ENCODE measurements around the gene NAT8L.
"Not testable (repeated sequence)": the region's sequence is repeated elsewhere in the genome, so short reads cannot be mapped to it uniquely, and the experiment has no call there.

NAT8L gene

DNA sequence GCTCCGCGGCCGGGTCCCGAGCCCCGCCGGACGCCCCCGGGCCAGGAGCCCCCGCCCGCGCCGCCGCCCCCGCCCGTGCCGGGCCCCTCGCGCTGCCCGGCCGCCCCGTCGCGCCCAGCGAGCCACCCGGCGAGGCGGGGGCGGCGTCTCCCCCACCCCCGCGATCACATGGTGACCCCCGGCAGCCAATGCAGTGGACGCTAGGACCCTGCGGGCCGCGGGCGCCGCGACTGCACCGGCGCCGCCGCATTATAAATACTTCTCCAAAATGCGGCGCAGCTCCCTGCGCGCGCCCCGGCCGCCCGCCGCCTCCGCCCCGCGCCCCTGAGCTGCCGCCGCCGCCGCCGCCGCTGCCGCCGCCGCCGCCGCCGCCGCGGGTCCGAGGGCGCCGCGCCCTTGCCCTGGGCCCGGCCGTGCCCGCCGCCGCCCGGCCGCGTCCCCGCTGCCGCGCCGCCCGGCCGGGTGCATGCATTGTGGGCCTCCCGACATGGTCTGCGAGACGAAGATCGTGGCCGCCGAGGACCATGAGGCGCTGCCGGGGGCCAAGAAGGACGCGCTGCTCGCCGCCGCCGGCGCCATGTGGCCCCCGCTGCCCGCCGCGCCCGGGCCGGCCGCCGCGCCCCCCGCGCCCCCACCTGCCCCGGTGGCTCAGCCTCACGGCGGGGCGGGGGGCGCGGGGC, at the start of gene NAT8L:
Gene NAT8L (plus strand): TSS at position 282 of the 680 bp plus-strand sequence. CDS start 185 bp downstream, at position 467.
- H3K27me3 ChIP-seq (ENCODE audit: insufficient read depth, poor library complexity, severe bottlenecking): peaks cover 32% of the 10 kb centered on the region
- H3K27ac ChIP-seq (ENCODE audit: poor library complexity, severe bottlenecking): no peak within 1 kb of the TSS
- DNase-seq (ENCODE audit: low spot score) (no peak), ATAC-seq (ENCODE audit: low read depth) (no peak)
- H3K36me3 ChIP-seq (ENCODE audit: low read depth): no peaks in the 10 kb centered on the region
- TF ChIP-seq, protein P1, sequence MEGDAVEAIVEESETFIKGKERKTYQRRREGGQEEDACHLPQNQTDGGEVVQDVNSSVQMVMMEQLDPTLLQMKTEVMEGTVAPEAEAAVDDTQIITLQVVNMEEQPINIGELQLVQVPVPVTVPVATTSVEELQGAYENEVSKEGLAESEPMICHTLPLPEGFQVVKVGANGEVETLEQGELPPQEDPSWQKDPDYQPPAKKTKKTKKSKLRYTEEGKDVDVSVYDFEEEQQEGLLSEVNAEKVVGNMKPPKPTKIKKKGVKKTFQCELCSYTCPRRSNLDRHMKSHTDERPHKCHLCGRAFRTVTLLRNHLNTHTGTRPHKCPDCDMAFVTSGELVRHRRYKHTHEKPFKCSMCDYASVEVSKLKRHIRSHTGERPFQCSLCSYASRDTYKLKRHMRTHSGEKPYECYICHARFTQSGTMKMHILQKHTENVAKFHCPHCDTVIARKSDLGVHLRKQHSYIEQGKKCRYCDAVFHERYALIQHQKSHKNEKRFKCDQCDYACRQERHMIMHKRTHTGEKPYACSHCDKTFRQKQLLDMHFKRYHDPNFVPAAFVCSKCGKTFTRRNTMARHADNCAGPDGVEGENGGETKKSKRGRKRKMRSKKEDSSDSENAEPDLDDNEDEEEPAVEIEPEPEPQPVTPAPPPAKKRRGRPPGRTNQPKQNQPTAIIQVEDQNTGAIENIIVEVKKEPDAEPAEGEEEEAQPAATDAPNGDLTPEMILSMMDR (IDR thresholded peaks at IDR 0.05; ENCODE audit: poor library complexity, severe bottlenecking): no peak
- peak within 1 kb of the TSS; percentile 28 for H3K4me3 ChIP-seq (ENCODE audit: severe bottlenecking)
- no peaks in the 10 kb centered on the region for H3K4me1 ChIP-seq (ENCODE audit: insufficient read depth, poor library complexity, severe bottlenecking)
- no peaks in the 10 kb centered on the region for H3K9me3 ChIP-seq (ENCODE audit: severe bottlenecking)

DNA sequence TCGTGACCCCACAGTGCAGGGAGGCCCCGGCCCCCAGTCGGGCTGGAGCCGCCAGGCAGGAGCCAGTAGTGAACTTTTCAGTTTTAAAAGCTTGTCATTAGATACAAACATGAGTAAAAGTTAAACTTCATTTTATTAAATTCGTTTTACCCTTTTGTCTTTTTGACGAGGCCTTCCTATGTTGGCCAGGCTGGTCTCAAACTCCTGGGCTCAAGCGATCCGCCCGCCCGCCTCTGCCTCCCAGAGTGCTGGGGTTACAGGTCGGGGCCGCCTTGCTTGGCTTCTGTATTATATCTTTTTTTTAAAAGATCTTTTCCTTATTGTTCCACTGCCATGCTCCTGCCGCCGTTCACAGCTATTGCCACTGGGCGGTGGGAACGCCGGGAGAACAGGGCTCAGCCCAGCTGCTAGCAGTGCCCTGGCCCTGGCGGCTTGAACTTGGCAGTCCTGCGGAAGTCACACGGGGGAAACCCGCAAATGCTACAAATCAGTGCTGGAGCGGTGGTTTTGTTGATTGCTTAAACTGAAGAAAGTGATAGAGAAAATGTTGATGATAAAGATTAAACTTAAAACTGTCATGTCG, 49.4 kb upstream of the NAT8L start:
- TF ChIP-seq, protein P1 (IDR thresholded peaks at IDR 0.05; ENCODE audit: poor library complexity, severe bottlenecking): peak; percentile 27
- Histone ChIP-seq H3K27me3 (ENCODE audit: insufficient read depth, poor library complexity, severe bottlenecking) (no peaks in the 10 kb centered on the region), H3K4me1 (ENCODE audit: insufficient read depth, poor library complexity, severe bottlenecking) (peaks cover 3% of the 10 kb centered on the region), H3K9me3 (ENCODE audit: severe bottlenecking) (no peaks in the 10 kb centered on the region), H3K27ac (ENCODE audit: poor library complexity, severe bottlenecking) (peak overlapping the region; percentile 72), H3K4me3 (ENCODE audit: severe bottlenecking) (peak overlapping the region; percentile 64), H3K36me3 (ENCODE audit: low read depth) (peaks cover 30% of the 10 kb centered on the region)
- DNase-seq (ENCODE audit: low spot score): no peak
- ATAC-seq (ENCODE audit: low read depth): peak; percentile 61

DNA sequence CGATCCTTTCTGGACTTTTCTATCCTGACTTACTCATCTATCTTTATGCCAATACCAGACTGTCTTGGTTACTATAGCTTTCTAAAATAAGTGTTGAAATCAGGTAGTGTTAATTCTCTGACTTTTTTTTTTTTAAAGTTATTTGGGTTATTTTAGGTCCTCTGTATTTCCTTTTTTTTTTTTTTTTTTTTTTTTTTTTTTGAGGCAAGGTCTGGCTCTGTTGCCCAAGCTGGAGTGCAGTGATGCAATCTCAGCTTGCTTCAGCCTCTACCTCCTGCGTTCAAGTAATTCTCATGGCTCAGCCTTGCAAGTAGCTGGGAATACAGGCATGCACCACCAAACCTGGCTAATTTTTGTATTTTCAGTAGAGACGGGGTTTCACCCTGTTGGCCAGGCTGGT, 47.5 kb upstream of the NAT8L start:
- no peak overlapping the region for H3K27ac ChIP-seq (ENCODE audit: poor library complexity, severe bottlenecking)
- H3K27me3 ChIP-seq (ENCODE audit: insufficient read depth, poor library complexity, severe bottlenecking): no peaks in the 10 kb centered on the region
- H3K9me3 ChIP-seq (ENCODE audit: severe bottlenecking): no peaks in the 10 kb centered on the region
- ATAC-seq (ENCODE audit: low read depth) (no peak), DNase-seq (ENCODE audit: low spot score) (no peak)
- TF ChIP-seq, protein P1 (IDR thresholded peaks at IDR 0.05; ENCODE audit: poor library complexity, severe bottlenecking): no peak
- peaks cover 3% of the 10 kb centered on the region for H3K4me1 ChIP-seq (ENCODE audit: insufficient read depth, poor library complexity, severe bottlenecking)
- H3K36me3 ChIP-seq (ENCODE audit: low read depth): peaks cover 12% of the 10 kb centered on the region
- no peak overlapping the region for H3K4me3 ChIP-seq (ENCODE audit: severe bottlenecking)

DNA sequence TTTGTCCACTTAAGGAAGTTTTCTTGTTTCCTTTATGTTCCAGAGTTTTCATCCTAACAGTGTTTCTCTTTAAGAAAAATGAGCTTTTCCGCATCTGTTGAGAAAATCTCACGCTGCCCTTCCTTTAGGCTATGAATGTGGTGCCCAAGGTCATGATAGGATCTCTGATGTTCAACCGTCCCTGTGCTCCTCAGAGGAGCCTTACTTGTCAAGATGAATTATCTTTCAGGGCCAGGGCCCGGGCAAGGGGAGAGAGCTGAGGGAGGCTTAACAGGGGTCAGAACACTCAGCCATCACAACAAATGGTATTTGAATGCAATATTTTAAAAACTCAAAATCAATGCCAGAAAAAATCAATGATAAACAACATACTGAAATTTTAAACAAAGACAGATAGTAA, 44.1 kb upstream of the NAT8L start:
- TF ChIP-seq, protein P1 (IDR thresholded peaks at IDR 0.05; ENCODE audit: poor library complexity, severe bottlenecking): no peak
- no peaks in the 10 kb centered on the region for H3K9me3 ChIP-seq (ENCODE audit: severe bottlenecking)
- H3K4me3 ChIP-seq (ENCODE audit: severe bottlenecking): no peak overlapping the region
- ATAC-seq (ENCODE audit: low read depth) (no peak), DNase-seq (ENCODE audit: low spot score) (no peak)
- no peak overlapping the region for H3K27ac ChIP-seq (ENCODE audit: poor library complexity, severe bottlenecking)
- H3K36me3 ChIP-seq (ENCODE audit: low read depth): no peaks in the 10 kb centered on the region
- H3K27me3 ChIP-seq (ENCODE audit: insufficient read depth, poor library complexity, severe bottlenecking): no peaks in the 10 kb centered on the region
- H3K4me1 ChIP-seq (ENCODE audit: insufficient read depth, poor library complexity, severe bottlenecking): no peaks in the 10 kb centered on the region

DNA sequence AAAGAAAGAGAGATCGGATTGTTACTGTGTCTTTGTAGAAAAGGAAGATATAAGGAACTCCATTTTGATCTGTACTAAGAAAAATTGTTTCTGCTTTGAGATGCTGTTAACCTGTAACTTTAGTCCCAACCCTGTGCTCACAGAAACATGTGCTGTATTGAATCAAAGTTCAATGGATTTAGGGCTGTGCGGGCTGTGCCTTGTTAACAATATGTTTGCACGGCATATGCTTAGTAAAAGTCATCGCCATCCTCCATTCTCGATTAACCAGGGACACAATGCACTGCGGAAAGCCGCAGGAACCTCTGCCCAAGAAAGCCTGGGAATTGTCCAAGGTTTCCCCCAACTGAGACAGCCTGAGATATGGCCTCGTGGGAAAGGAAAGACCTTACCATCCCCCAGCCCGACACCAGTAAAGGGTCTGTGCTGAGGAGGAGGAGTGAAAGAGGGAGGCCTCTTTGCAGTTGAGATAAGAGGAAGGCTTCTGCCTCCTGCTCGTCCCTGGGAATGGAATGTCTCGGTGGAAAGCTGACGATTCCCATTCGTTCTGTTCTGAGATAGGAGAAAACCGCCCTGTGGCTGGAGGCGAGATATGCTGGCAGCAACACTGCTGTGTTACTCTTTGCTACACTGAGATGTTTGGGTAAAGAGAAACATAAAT, 37.6 kb upstream of the NAT8L start:
- peaks cover 23% of the 10 kb centered on the region for H3K27me3 ChIP-seq (ENCODE audit: insufficient read depth, poor library complexity, severe bottlenecking)
- H3K4me1 ChIP-seq (ENCODE audit: insufficient read depth, poor library complexity, severe bottlenecking); ATAC-seq (ENCODE audit: low read depth); H3K36me3 ChIP-seq (ENCODE audit: low read depth); H3K9me3 ChIP-seq (ENCODE audit: severe bottlenecking); H3K4me3 ChIP-seq (ENCODE audit: severe bottlenecking); DNase-seq (ENCODE audit: low spot score); H3K27ac ChIP-seq (ENCODE audit: poor library complexity, severe bottlenecking): not testable (repeated sequence)
